Peyer's patch (tissue), 4 donors: ENCODE results near the gene MARK3.

Experiments used
- POLR2A ChIP-seq, 2 donors: fragments of 450-650 bp; IDR thresholded peaks; one replicate each; pipeline ENCODE4 v1.5.1; 2017; ENCODE audit warnings: antibody characterized with exemption in 2 of 2, mild to moderate bottlenecking in 2 of 2, moderate library complexity in 2 of 2
- TF ChIP-seq, protein P1 (sequence below), 6 experiments: fragments of 450-650 bp in 4 of 6; fragments of 200-600 bp in 2 of 6; sonication (generic) in 1 of 6; IDR thresholded peaks; one replicate each; pipeline ENCODE4 v1.5.1; 2017 to 2019; ENCODE audit warnings: antibody characterized with exemption in 6 of 6, mild to moderate bottlenecking in 3 of 6, moderate library complexity in 1 of 6

DNA sequence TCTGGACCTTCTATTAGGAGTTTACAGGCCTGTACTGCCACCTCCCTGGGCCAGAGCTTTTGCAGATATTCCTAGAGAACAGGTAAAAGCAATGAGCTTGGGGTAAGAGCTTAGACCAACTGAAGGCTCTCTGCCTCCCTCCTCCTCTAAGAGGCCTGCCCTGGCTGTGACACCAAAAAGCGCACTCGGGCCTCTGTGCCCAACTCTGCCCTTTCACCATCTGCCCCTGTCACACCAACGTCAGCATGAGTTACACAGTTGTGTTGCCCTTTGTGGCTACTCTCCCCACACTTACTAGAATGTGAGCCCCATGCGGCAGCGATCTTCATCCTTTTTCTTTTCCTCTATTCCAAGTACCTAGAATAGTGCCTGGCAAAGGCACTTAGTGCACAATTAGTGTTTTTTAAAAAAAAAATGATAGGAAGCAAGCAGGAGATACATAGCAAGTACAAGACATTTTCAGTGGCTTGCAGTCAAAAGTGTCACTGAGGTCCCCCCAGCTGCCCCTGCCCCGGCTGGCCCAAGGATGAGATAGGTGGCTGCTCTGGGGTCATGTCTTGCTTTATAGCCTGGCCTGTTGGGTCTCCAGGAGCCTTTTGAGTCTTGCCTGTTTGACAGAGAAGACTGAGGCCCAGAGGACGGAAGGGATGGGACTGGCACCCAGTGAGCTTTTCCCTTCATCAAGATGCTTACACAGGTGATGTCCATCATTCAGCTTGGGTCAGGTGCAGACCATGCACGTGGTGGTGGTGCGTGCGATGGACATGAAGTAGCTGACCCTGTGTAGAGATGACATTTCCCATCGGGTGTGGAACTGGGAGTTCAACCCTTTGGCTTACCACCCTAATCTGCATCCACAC is 124.9 kb downstream of the MARK3 start:
- TF ChIP-seq, protein P1, sequence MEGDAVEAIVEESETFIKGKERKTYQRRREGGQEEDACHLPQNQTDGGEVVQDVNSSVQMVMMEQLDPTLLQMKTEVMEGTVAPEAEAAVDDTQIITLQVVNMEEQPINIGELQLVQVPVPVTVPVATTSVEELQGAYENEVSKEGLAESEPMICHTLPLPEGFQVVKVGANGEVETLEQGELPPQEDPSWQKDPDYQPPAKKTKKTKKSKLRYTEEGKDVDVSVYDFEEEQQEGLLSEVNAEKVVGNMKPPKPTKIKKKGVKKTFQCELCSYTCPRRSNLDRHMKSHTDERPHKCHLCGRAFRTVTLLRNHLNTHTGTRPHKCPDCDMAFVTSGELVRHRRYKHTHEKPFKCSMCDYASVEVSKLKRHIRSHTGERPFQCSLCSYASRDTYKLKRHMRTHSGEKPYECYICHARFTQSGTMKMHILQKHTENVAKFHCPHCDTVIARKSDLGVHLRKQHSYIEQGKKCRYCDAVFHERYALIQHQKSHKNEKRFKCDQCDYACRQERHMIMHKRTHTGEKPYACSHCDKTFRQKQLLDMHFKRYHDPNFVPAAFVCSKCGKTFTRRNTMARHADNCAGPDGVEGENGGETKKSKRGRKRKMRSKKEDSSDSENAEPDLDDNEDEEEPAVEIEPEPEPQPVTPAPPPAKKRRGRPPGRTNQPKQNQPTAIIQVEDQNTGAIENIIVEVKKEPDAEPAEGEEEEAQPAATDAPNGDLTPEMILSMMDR (IDR thresholded peaks at IDR 0.05): no peak
- TF ChIP-seq POLR2A (IDR thresholded peaks at IDR 0.05): no peak
